GM12865 (cell line): ENCODE data around the gene IDUA.
"Not testable (repeated sequence)": the region's sequence is repeated elsewhere in the genome, so short reads cannot be mapped to it uniquely, and the experiment has no call there.

Source experiments
- DNase-seq: peaks from one replicate; pipeline ENCODE4 v3.0.0; 2010; ENCODE audit warnings: low read depth
- H3K4me3 ChIP-seq: 2 replicates; pipeline ENCODE4 v1.5.1; 2011; ENCODE audit warnings: mild to moderate bottlenecking, low read depth, low read length, control low read depth
- TF ChIP-seq, protein P1 (sequence below): IDR thresholded peaks from 2 replicates; pipeline ENCODE4 v1.5.1; 2011; ENCODE audit warnings: low read length, control low read depth, low read depth, inconsistent platforms; ENCODE audit not compliant: insufficient read depth; ENCODE audit errors: missing control alignments

Gene IDUA

DNA sequence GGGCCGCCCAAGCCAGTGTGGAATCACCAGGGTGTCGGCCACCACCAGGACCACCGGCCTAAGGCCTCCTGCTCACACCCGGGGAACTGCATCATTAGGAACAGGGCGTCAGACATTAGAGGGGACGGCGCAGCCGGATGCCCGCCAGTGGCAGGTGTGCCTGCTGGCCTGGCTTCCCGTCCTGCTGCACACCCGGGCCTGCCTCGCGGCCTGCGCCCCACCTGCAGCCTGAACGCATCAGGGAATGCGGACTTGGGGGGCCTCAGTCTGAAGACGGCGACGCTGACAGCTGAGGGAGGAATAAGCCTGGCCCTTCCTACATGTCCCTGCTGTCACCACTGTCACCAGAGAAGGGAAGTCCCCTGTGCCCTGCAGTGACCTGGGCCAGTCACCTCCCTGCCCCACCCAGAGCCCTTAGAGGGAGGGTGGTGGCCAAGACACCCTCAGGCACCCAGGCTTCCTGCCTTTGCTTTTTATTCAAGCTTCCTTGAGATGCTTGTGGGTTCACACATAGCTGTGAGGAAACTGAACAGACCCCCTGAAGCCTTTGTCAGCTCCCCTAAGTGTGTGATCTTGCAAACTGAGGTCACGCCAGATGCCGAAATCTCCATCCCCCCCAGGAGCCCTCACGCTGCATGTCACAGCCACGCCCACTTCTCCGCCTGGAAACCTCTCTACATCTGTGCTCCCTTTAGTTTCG, 16.6 kb upstream of the IDUA start:
- no peak for DNase-seq
- TF ChIP-seq, protein P1, sequence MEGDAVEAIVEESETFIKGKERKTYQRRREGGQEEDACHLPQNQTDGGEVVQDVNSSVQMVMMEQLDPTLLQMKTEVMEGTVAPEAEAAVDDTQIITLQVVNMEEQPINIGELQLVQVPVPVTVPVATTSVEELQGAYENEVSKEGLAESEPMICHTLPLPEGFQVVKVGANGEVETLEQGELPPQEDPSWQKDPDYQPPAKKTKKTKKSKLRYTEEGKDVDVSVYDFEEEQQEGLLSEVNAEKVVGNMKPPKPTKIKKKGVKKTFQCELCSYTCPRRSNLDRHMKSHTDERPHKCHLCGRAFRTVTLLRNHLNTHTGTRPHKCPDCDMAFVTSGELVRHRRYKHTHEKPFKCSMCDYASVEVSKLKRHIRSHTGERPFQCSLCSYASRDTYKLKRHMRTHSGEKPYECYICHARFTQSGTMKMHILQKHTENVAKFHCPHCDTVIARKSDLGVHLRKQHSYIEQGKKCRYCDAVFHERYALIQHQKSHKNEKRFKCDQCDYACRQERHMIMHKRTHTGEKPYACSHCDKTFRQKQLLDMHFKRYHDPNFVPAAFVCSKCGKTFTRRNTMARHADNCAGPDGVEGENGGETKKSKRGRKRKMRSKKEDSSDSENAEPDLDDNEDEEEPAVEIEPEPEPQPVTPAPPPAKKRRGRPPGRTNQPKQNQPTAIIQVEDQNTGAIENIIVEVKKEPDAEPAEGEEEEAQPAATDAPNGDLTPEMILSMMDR: no peak
- no peak overlapping the region for H3K4me3 ChIP-seq

DNA sequence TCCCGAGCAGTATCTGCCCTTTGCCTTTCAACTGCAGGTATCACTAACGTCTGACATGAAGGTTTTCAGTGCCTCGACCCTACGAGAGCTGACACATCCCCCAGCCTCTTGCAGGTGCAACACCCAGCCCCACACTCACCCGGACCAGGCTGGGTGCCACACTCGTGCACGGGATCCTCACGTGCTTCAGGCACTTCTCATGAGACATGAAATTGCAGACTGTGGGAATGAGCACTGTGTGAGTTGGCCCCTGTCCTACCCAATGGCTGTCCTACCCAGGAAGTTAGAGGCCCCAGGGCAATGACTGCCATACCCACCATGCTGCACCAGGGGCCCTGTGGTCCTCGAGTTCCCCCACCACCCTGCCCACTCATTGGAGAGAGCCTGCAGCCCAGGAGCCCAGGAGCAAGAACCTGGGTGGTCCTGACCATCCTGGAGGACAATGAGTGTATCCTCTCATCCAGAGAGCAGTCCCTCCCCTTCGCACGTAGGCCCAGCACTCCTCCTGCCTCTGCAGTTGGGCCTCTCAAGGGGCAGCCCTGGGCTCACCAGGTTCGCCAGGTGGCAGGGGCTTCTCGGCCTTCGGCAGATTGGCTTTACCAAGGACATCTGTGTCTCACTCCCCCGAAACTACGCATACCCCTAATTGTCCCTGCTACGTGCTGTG, 15.9 kb upstream of the IDUA start:
- TF ChIP-seq, protein P1: no peak
- H3K4me3 ChIP-seq: no peak overlapping the region

DNA sequence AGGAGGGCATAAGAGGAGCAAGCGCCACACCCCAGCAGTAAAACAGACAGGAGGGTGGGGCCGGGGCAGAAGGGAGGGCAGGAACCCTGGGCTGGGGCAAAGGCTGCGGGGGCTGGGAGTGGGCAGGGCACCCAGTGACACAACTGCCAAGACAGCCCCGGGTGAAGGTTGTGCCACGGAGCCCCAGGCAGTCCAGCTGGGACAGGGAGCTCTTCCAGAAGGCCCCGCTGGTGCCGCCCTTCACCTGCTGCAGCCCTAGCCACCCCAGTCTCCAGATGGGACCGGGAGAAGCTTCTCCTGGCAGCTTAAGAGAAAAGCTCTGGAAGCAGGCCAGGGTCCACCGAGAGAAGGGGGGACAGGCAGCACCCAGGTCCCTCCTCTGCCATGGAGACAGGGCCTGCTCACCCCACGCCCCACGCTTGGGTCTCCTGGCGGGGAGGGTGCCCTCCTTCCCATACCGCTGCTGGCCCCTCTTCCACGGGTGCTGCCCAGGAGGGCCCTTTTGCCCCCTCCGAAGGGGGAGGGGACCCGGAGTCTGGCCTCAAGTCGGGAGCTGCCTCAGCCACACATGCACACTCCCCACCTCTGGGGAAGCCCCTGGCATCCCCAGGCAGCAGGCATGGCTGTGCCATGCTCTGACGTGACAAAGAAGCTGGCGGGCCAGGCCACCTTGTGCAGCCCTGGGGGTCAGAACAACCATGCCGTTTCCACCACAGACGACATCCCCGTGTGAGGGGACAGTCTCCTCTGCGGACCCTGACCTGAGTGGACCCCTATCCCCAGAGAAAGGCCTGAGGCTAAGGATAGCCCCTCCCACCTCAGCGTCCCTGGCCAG, 15.0 kb upstream of the IDUA start:
- DNase-seq: no peak
- TF ChIP-seq, protein P1: no peak
- no peak overlapping the region for H3K4me3 ChIP-seq

More for the DNA sequence above, 15.9 kb upstream of the IDUA start:
- no peak for DNase-seq

DNA sequence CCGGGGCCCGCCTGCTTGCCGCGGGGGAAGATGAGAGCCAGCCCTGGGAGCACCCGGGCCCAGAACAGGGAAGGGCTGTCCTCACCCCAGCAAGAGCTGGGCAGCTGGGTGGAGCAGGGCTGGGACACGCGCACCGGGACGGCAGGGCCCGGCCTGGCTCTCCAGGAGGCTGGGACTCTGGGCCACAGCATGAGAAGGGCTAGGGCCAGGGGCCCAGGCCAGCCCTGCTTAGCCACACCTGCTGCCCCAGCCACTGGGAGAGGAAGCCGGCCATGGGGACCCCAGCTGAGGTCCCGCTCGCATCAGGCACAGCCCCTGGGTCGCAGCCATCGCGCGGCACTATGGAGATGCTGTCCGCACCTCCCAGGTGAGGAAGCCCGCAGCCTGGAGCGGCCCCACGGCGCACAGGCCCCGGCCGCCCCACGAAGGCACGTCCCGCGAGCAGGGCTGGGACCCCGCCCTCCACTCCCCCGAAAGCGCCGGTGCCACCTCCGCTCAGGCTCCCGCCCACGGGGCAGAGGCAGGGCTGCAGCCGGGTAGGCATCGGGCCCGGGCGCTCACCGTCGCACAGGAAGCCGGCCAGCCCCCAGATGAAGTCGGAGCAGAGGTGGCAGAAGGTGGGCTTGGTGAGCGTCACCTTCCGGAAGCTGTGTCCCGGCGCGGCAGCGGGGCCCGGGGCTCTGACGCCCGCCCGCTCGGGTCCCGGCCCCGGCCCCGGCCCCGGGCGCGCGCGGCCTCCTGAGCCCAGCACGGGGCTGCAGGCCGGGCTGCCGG, 14.0 kb upstream of the IDUA start:
- TF ChIP-seq, protein P1: no peak
- peak overlapping the region; percentile 72 for H3K4me3 ChIP-seq
- DNase-seq: peak; percentile 46

DNA sequence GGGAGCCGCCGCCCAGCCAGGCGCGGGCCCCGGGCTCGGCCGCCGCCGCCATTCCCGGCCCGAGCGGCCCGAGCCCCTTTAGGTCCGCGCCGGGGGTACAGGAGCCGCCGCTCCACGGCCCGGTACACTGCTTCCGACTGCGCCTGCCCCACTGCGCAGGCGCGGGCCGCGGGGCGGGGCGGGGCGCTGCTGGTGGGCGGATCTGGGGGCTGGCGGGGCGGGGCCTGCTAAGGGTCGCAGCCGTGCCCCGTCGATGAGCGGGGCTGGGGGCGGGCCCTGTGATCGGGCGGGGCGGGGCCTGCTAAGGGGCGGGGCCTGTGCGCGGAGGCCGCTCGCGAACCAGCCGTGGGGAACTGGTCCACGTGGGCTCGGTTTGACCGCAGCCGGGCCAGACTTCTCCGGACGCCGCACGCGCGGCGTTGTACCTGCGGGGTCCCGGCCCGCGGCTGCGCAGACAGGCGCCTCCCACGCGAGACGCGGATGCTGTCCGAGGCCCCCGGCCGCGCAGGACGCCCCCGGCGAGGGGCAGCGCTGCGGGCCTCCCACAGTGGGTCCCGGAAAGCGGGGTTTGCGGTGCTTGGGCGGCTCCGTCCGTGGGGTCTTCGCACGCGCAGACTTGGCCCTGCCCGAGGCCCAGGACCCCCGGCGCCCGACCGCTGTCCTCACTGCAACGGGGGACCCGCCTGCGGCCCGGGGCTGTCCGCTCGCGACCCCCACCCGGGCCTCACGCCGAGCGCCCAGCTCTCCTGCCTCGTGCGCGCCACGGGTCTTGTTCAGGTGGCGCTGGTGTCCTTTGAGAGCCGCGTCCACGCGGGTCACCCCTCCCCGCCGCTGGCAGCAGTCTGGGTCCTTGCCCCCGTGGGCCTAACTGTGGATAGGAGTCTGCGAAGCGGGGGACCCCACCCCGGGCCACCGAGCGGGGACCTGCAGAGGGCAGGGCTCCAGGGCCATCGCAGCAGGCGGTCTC, 13.1 kb upstream of the IDUA start, which contains the start of gene DGKQ:
TSS of gene DGKQ (minus strand) at position 139 of the 967 bp plus-strand sequence. CDS start at position 52, 87 bp downstream.
- TF ChIP-seq, protein P1: no peak
- H3K4me3 ChIP-seq: peak within 1 kb of the TSS; percentile 72
- DNase-seq: peak; percentile 90

DNA sequence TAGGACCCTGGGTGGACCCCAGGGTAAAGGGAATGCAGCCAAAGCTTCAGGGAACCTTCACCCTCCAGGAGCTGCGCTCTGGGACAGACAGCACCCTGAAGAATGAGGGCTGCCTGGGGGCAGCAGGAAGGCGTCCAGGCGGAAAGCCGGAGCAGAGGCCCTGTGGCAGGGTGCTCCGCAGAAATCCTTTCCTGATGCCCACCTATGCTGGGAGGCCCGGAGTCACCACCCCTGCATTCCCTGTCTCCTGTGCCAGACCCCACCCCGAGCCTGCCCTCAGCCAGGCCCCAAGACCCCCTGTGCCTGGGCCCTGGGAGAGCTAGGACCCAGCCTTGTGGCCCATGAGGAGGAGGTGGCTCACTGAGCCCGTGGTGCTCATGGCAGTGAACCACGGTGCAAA, 12.2 kb upstream of the IDUA start:
- TF ChIP-seq, protein P1: no peak
- DNase-seq: no peak
- no peak overlapping the region for H3K4me3 ChIP-seq

DNA sequence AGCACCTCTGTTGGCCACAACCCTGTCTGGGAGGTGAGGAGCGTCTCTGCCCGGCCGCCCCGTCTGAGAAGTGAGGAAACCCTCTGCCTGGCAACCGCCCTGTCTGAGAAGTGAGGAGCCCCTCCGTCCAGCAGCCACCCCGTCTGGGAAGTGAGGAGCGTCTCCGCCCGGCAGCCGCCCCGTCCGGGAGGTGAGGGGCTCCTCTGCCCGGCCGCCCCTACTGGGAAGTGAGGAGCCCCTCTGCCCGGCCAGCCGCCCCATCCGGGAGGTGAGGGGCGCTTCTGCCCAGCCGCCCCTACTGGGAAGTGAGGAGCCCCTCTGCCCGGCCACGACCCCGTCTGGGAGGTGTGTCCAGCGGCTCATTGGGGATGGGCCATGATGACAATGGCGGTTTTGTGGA, 10.8 kb upstream of the IDUA start:
- not testable (repeated sequence) for H3K4me3 ChIP-seq, DNase-seq
